ENCODE data around the gene ETV6.

GRCh38 chr12:11849757-11850504 is 200.5 kb downstream of the ETV6 start:
- no peak for TF ChIP-seq POLR2A (IDR thresholded peaks at IDR 0.05)
- TF ChIP-seq, protein P1, sequence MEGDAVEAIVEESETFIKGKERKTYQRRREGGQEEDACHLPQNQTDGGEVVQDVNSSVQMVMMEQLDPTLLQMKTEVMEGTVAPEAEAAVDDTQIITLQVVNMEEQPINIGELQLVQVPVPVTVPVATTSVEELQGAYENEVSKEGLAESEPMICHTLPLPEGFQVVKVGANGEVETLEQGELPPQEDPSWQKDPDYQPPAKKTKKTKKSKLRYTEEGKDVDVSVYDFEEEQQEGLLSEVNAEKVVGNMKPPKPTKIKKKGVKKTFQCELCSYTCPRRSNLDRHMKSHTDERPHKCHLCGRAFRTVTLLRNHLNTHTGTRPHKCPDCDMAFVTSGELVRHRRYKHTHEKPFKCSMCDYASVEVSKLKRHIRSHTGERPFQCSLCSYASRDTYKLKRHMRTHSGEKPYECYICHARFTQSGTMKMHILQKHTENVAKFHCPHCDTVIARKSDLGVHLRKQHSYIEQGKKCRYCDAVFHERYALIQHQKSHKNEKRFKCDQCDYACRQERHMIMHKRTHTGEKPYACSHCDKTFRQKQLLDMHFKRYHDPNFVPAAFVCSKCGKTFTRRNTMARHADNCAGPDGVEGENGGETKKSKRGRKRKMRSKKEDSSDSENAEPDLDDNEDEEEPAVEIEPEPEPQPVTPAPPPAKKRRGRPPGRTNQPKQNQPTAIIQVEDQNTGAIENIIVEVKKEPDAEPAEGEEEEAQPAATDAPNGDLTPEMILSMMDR (IDR thresholded peaks at IDR 0.05), result no peak

Measured in testis (tissue), 2 donors.